PC-9 (cell line): ENCODE measurements around the gene TGFBI. TPM values are rescaled to one million over a fixed set of nuclear protein-coding genes. Genes with fewer than 3 reads are reported as not detected.
A peak's percentile ranks its signal among the peaks of the same experiment; 100 is the strongest.

ENCODE experiments used
- BruUV-seq: library from RNA; stranded (reverse); fragments of 400-500 nt; replicated peaks from 2 replicates; lab custom pipeline; 2021; lab: Mats Ljungman, UMichigan
- CTCF ChIA-PET: fragments of 300-600 bp; sonication (Branson Sonifier 250); formaldehyde crosslinking; loops from one replicate; lab custom pipeline; 2022; ENCODE audit warnings: antibody characterized with exemption; lab: Charles Lee
- POLR2A ChIA-PET: fragments of 300-600 bp; sonication (Branson Sonifier 250); formaldehyde crosslinking; loops from one replicate; lab custom pipeline; 2022; ENCODE audit warnings: antibody characterized with exemption; ENCODE audit not compliant: unreplicated experiment; lab: Charles Lee
- DNase-seq, 2 experiments: peaks; one replicate each; pipeline versions ENCODE4 v3.0.0 to v3.0.0-alpha.2; 2015 to 2022; ENCODE audit warnings: mixed read lengths in 1 of 2
- H2AFZ ChIP-seq: fragments of 200-600 bp; sonication (generic); 2 replicates; pipeline ENCODE4 v1.8.1; 2017; ENCODE audit warnings: antibody characterized with exemption
- H3F3A ChIP-seq: fragments of 200-600 bp; sonication (generic); 2 replicates; pipeline ENCODE4 v1.8.1; 2017; ENCODE audit warnings: antibody characterized with exemption, mild to moderate bottlenecking, low read depth; ENCODE audit not compliant: insufficient read depth
- H3K27ac ChIP-seq: fragments of 200-600 bp; sonication (generic); 2 replicates; pipeline ENCODE4 v1.6.1; 2016; ENCODE audit warnings: mixed run types
- H3K27me3 ChIP-seq: fragments of 200-600 bp; sonication (generic); 2 replicates; pipeline ENCODE4 v1.6.1; 2016; ENCODE audit warnings: low read depth, mixed run types; ENCODE audit not compliant: insufficient read depth
- H3K36me3 ChIP-seq: fragments of 200-600 bp; sonication (generic); 2 replicates; pipeline ENCODE4 v1.6.1; 2016; ENCODE audit warnings: low read depth, mixed run types
- H3K4me1 ChIP-seq: fragments of 200-600 bp; sonication (generic); replicated peaks from 2 replicates; pipeline ENCODE4 v1.6.1; 2016; ENCODE audit warnings: mixed run types; ENCODE audit not compliant: insufficient read depth
- H3K4me2 ChIP-seq: fragments of 200-600 bp; sonication (generic); 2 replicates; pipeline ENCODE4 v1.6.1; 2017; ENCODE audit warnings: mixed run types
- H3K4me3 ChIP-seq: fragments of 200-600 bp; sonication (generic); 2 replicates; pipeline ENCODE4 v1.6.1; 2016; ENCODE audit warnings: mixed run types
- H3K79me2 ChIP-seq: fragments of 200-600 bp; sonication (generic); 2 replicates; pipeline ENCODE4 v1.6.1; 2017; ENCODE audit warnings: low read depth, mixed run types
- H3K9me2 ChIP-seq: fragments of 200-600 bp; sonication (generic); 2 replicates; pipeline ENCODE4 v1.8.1; 2017; ENCODE audit warnings: mild to moderate bottlenecking; ENCODE audit not compliant: insufficient read depth
- H3K9me3 ChIP-seq: fragments of 200-600 bp; sonication (generic); 2 replicates; pipeline ENCODE4 v1.8.1; 2016; ENCODE audit warnings: low read depth; ENCODE audit not compliant: insufficient read depth
- H4K20me1 ChIP-seq: fragments of 200-600 bp; sonication (generic); 2 replicates; pipeline ENCODE4 v1.8.1; 2017; ENCODE audit not compliant: insufficient read depth
- CTCF ChIP-seq: fragments of 200-600 bp; sonication (generic); conservative IDR thresholded peaks from 2 replicates; pipeline ENCODE4 v1.6.1; 2017; ENCODE audit warnings: mixed run types, antibody characterized with exemption, mild to moderate bottlenecking, moderate library complexity
- EZH2 ChIP-seq: fragments of 200-600 bp; sonication (generic); IDR thresholded peaks from 2 replicates; pipeline ENCODE4 v1.8.0; 2017; ENCODE audit warnings: antibody characterized with exemption, low read depth
- intact Hi-C: fragments of 100-400 bp; cut with micrococcal nuclease; formaldehyde crosslinking; loops from one replicate; pipeline ENCODE4 v1.10.0; 2022; ENCODE audit not compliant: unreplicated experiment
- total RNA-seq: library from RNA; stranded (reverse); gene quantifications from 2 replicates; pipeline ENCODE4 v1.2.3, GENCODE V29; 2021

The TGFBI gene
- total RNA-seq, 1 experiment from 2014 or later: 437 TPM

GRCh38 chr5:136004436-136004835 is 24.4 kb upstream of the TGFBI start:
- no peak overlapping the region for H3K4me2 ChIP-seq
- TF ChIP-seq EZH2: no peak
- TF ChIP-seq CTCF: no peak
- CTCF ChIA-PET: no interaction called here
- H3K9me3 ChIP-seq: no peaks in the 10 kb centered on the region
- BruUV-seq: no TSS peak
- no peak overlapping the region for H2AFZ ChIP-seq
- H3K4me1 ChIP-seq: peaks cover 38% of the 10 kb centered on the region
- no peaks in the 10 kb centered on the region for H3K27me3 ChIP-seq
- DNase-seq: no peak
- no peaks in the 10 kb centered on the region for H3K36me3 ChIP-seq
- H4K20me1 ChIP-seq: no peaks in the 10 kb centered on the region
- H3K9me2 ChIP-seq: no peaks in the 10 kb centered on the region
- intact Hi-C loops: no loop called here
- POLR2A ChIA-PET: no interaction called here
- H3F3A ChIP-seq: peaks cover 26% of the 10 kb centered on the region
- no peaks in the 10 kb centered on the region for H3K79me2 ChIP-seq
- no peak overlapping the region for H3K4me3 ChIP-seq
- no peak overlapping the region for H3K27ac ChIP-seq

GRCh38 chr5:136005476-136005875 is 23.3 kb upstream of the TGFBI start:
- peak overlapping the region; percentile 70; the same call in 1 of the 2 replicates for H3K27ac ChIP-seq
- POLR2A ChIA-PET: no interaction called here
- H3K4me1 ChIP-seq: peaks cover 32% of the 10 kb centered on the region
- TF ChIP-seq CTCF: no peak
- no peak for TF ChIP-seq EZH2
- no peak overlapping the region for H3K4me2 ChIP-seq
- H3K79me2 ChIP-seq: no peaks in the 10 kb centered on the region
- H3K9me3 ChIP-seq: no peaks in the 10 kb centered on the region
- H2AFZ ChIP-seq: no peak overlapping the region
- H3F3A ChIP-seq: peaks cover 26% of the 10 kb centered on the region
- H3K27me3 ChIP-seq: no peaks in the 10 kb centered on the region
- H4K20me1 ChIP-seq: no peaks in the 10 kb centered on the region
- no peaks in the 10 kb centered on the region for H3K36me3 ChIP-seq
- DNase-seq: no peak
- CTCF ChIA-PET: no interaction called here
- BruUV-seq: no TSS peak
- no peak overlapping the region for H3K4me3 ChIP-seq
- intact Hi-C loops: no loop called here
- H3K9me2 ChIP-seq: no peaks in the 10 kb centered on the region

GRCh38 chr5:136006164-136006563 is 22.6 kb upstream of the TGFBI start:
- no peaks in the 10 kb centered on the region for H3K27me3 ChIP-seq

More at GRCh38 chr5:136006164-136006563, 22.6 kb upstream of the TGFBI start:
- ChIA-PET POLR2A (no interaction called here), CTCF (no interaction called here)
- H3F3A ChIP-seq: peaks cover 26% of the 10 kb centered on the region
- no peak for DNase-seq
- no peaks in the 10 kb centered on the region for H3K36me3 ChIP-seq
- intact Hi-C loops: no loop called here
- H3K27ac ChIP-seq: peak overlapping the region; percentile 70
- no TSS peak for BruUV-seq
- H3K4me1 ChIP-seq: peaks cover 35% of the 10 kb centered on the region
- TF ChIP-seq CTCF (no peak), EZH2 (no peak)
- no peak overlapping the region for H3K4me3 ChIP-seq
- peak overlapping the region; percentile 38; the same call in 1 of the 2 replicates for H3K4me2 ChIP-seq
- H3K79me2 ChIP-seq: no peaks in the 10 kb centered on the region
- no peaks in the 10 kb centered on the region for H3K9me2 ChIP-seq
- H3K9me3 ChIP-seq: no peaks in the 10 kb centered on the region
- H2AFZ ChIP-seq: no peak overlapping the region
- no peaks in the 10 kb centered on the region for H4K20me1 ChIP-seq
